Liver (tissue), 3 donors: ENCODE results near the gene PLCL1.

Experiments used
- CTCF ChIP-seq: fragments of 150-350 bp; IDR thresholded peaks from 2 replicates; pipeline ENCODE4 v1.5.1; 2017; ENCODE audit warnings: improper control_type of control experiment, low read depth, low read length; ENCODE audit not compliant: missing input control
- MAX ChIP-seq: IDR thresholded peaks from 2 replicates; pipeline ENCODE4 v1.6.1; 2016; ENCODE audit warnings: antibody characterized with exemption
- RAD21 ChIP-seq, 2 donors: IDR thresholded peaks; 2 replicates each; pipeline ENCODE4 v1.6.1; 2016; ENCODE audit warnings: antibody characterized with exemption in 2 of 2, mild to moderate bottlenecking in 2 of 2
- REST ChIP-seq: IDR thresholded peaks from 2 replicates; pipeline ENCODE4 v1.6.1; 2016; ENCODE audit warnings: antibody characterized with exemption, mild to moderate bottlenecking
- RXRA ChIP-seq, 2 donors: IDR thresholded peaks; 2 replicates each; pipeline ENCODE4 v1.6.1; 2017 to 2018; ENCODE audit warnings: antibody characterized with exemption in 2 of 2, mild to moderate bottlenecking in 1 of 2
- TAF1 ChIP-seq: conservative IDR thresholded peaks from 2 replicates; pipeline ENCODE4 v1.6.1; 2016; ENCODE audit warnings: antibody characterized with exemption, mild to moderate bottlenecking
- YY1 ChIP-seq: IDR thresholded peaks from 2 replicates; pipeline ENCODE4 v1.6.1; 2016; ENCODE audit warnings: antibody characterized with exemption, mild to moderate bottlenecking
- donor health status: healthy.
- donor health status: healthy.

- TF ChIP-seq CTCF (no peak), RAD21 (IDR thresholded peaks at IDR 0.05) (no peak), YY1 (no peak), MAX (no peak), TAF1 (no peak), RXRA (IDR thresholded peaks at IDR 0.05) (no peak), REST (no peak)
Measured at GRCh38 chr2:197947219-197947757, 142.9 kb downstream of the PLCL1 start.
